ENCODE measurements around the gene MFAP2.
"Not testable (repeated sequence)": the region's sequence is repeated elsewhere in the genome, so short reads cannot be mapped to it uniquely, and the experiment has no call there.

The MFAP2 gene

GRCh38 chr1:16978567-16979474 lies 1.6 kb downstream of the MFAP2 start:
- no peak for DNase-seq

GRCh38 chr1:16978139-16978538 lies 2.3 kb downstream of the MFAP2 start:
- no peak for DNase-seq

GRCh38 chr1:16977377-16977776 lies 3.0 kb downstream of the MFAP2 start:
- no peak for DNase-seq

- DNase-seq: no peak
These were observed 3.5 kb downstream of the MFAP2 start for GRCh38 chr1:16976966-16977365.

GRCh38 chr1:16975838-16976237 lies 4.6 kb downstream of the MFAP2 start:
- DNase-seq: no peak

- no peak for DNase-seq
These were observed 5.2 kb downstream of the MFAP2 start for GRCh38 chr1:16975211-16975610.

- DNase-seq: no peak
These were observed 7.2 kb downstream of the MFAP2 start for GRCh38 chr1:16973215-16973614.

GRCh38 chr1:16972189-16972895 lies 8.1 kb downstream of the MFAP2 start:
- DNase-seq: no peak

GRCh38 chr1:16971341-16972188 lies 8.9 kb downstream of the MFAP2 start:
- DNase-seq: no peak

GRCh38 chr1:16970132-16970910 lies 10.1 kb downstream of the MFAP2 start:
- no peak for DNase-seq

- DNase-seq: no peak
These were observed 10.8 kb downstream of the MFAP2 start for GRCh38 chr1:16969651-16970050.

GRCh38 chr1:16969057-16969611 lies 11.3 kb downstream of the MFAP2 start:
- no peak for DNase-seq

- DNase-seq: no peak
These were observed 12.0 kb downstream of the MFAP2 start for GRCh38 chr1:16968372-16968771.

- no peak for DNase-seq
These were observed 12.5 kb downstream of the MFAP2 start for GRCh38 chr1:16967962-16968361.

GRCh38 chr1:16967095-16967575 lies 13.3 kb downstream of the MFAP2 start:
- DNase-seq: no peak

GRCh38 chr1:16966282-16966681 lies 14.1 kb downstream of the MFAP2 start:
- no peak for DNase-seq

- DNase-seq: no peak
These were observed 14.8 kb downstream of the MFAP2 start for GRCh38 chr1:16965486-16966067.

- DNase-seq: not testable (repeated sequence)
These were observed 16.3 kb downstream of the MFAP2 start for GRCh38 chr1:16964169-16964568.

GRCh38 chr1:16961297-16962133 lies 18.9 kb downstream of the MFAP2 start:
- no peak for DNase-seq

- DNase-seq: peak; percentile 79
These were observed 19.7 kb downstream of the MFAP2 start for GRCh38 chr1:16960560-16961296.
